NT2/D1 (cell line): Measurements from ENCODE around the gene PEAR1.

Source experiments
- YY1 ChIP-seq: IDR thresholded peaks from 2 replicates; pipeline ENCODE4 v1.6.1; 2011; ENCODE audit not compliant: insufficient read length, insufficient read depth
- ZNF274 ChIP-seq: IDR thresholded peaks from 2 replicates; pipeline ENCODE4 v1.6.1; 2011; ENCODE audit warnings: mild to moderate bottlenecking, low read depth, low read length

- TF ChIP-seq YY1 (no peak), ZNF274 (no peak)
These were observed 8.0 kb downstream of the PEAR1 start for GRCh38 chr1:156901590-156901900.
